NCI-H510A (cell line): ENCODE results near the gene RTL10.
"Not testable (repeated sequence)": the region's sequence is repeated elsewhere in the genome, so short reads cannot be mapped to it uniquely, and the experiment has no call there.

ENCODE experiments used
- DNase-seq: peaks from one replicate; lab custom pipeline; 2025; lab: John Stamatoyannopoulos, UW

The RTL10 gene

DNA sequence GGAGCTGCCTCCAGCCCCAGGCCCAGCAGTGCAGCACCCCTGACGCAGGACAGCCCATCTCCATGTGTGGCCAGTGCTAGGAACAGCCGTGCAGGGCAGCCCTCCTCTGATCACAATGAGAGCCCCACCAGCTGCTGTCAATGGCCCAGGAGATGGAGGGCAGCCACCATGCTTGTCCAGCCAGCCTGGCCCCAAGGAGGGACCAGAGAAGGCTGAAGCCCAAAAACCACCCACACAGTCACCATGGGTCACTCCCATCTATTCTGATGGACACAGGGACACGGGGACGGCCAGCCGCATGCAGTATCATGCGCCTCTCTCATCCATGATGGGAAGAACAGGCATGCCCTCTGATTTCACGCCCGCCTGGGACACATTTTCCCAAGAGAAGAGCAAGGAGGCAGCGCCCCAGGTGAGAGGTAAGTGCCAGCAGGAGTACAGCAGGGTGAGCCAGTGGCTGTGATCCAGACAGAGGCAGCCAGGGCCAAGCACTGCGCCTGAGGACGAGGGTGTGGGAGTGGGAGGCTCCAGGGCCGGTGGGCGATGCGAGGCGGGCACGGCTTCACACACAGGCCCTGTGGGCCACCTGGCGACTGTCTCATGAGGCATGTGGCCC is 33.6 kb upstream of the RTL10 start:
- no peak for DNase-seq

DNA sequence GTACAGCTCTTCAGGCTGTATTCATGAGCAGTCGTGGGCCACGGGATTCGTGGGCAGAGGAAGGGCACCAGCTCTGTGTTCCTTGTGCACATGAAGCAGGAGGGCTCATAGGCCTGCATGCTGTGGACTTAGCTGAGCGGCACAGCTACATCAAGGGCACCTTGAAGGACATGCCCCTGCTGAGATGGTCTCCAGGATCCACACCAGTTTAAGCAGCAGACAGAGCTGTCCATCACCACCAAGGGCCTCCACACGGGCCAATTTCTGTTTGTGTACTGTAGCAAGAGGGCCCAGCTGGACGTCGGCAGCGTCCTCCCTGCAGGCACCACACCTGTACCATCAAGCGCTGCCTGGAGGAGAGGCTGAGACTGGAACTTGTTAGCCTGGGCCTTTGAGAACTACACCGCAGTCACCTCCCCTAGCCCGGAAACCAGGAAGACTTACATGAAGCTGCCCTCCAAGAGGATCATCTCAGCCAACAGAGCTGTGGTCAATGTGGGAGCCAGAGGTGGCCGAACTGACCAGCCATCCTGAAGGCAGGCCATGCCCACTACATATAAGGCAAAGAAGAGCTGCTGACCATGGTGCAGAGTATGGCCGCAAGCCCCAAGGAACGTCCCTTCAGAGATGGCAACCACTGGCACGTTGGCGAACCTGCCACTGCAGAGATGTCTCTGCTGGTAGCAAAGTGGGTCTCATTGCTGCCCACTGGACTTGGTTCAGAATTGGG is 32.7 kb upstream of the RTL10 start:
- no peak for DNase-seq

DNA sequence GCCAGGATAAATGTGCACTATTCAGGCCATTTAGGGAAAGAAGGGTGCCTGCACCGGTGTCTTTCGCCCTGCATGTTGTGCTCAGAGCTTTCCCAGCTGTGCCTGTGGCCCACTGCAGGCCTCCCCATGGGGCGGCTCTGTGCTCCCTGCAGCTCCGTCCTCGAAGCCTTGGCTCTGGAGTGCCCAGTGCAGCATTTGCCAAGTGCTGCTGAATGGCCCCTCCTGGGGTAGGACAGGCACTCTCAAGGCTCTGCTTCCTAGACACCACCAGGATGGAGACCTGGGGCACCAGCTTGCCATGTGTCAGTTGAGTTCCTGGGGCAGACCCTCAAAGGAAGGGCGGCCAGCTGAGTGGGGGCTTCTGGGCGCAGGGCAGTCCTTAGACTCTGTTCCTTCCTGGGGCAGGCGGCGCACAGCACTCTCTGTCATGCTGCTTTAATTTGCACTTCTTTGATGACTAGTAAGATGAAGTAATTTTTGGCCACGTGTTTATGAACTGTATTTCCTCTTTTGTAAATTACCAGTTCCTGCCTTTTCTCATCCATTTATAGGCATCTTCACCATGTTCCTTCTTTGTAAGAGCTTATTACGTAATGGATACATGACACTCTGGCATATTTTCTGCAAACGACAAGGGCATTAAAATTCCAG is 32.1 kb upstream of the RTL10 start:
- no peak for DNase-seq

DNA sequence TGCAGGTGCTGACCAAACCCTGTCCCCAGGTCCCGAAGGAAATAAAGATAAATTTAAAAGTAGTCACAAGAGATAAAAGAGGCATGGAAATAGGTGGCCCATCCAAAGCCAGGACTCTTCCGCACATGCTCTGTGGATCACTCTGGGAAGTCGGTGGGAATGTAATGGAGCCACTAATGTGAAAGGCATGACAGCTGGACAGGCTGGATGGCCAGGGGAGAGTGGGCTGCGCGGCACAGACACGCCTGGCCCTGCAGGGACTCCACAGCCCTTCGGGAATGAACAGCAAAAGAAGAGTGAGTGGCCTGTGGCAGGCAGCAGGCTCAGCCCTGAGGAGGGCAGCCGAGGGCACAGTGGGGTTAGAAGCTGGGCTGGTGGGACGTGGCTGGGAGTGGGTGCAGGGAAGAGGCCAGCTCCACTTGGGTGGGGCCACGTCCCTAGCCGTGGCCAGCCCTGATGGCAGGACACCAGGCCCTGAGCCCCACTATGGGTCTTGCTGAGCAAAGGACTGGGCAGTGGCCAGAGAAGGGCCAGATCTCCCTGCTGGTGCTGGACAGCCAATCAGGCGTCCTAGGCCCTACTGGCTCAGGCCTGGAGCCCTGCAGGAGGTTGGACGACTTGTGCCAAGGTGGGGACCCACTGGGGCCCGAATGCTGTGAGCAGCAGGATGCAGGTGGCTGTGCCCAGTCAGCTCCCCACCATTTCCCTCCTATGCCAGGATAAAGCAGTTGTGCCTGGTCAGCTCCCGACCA is 31.3 kb upstream of the RTL10 start:
- no peak for DNase-seq

DNA sequence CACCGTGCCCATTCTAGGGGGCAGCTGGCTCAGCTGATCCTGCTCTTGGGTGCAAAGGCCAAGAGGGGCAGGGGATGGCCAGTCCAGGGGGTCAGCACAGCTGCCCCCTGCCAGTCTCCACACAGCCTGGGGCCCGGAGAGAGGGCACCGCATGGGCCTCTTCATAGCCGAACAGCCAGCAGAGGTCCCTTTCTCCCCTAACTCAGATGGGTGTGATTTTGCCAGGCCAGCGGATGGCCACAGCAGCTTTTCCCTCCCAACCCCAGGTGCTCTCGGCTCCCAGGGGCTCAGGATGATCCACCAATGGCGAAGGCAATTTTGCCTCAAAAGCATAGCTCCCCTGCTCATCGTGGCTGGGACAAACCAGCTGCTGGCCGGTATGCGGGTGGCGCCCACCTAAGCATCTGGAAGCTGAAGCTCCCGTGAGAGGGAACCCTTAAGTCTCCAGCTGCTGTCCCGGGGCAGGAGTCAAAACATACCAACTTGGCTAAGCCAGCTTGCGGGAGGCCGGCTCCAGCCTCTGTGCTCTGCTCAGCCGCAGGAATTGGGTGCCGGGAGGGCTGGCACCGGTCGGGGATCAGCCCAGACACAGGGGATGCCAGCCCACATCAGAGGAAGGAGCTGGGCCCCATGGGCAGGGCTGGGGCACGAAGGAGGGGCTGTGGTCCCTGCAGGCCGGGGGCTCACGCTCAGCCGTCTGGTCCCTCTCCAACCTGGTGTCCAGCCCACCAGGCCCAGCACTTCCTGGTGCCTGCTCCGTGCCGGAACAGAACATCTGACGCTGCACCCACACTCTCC is 30.5 kb upstream of the RTL10 start:
- DNase-seq: no peak

DNA sequence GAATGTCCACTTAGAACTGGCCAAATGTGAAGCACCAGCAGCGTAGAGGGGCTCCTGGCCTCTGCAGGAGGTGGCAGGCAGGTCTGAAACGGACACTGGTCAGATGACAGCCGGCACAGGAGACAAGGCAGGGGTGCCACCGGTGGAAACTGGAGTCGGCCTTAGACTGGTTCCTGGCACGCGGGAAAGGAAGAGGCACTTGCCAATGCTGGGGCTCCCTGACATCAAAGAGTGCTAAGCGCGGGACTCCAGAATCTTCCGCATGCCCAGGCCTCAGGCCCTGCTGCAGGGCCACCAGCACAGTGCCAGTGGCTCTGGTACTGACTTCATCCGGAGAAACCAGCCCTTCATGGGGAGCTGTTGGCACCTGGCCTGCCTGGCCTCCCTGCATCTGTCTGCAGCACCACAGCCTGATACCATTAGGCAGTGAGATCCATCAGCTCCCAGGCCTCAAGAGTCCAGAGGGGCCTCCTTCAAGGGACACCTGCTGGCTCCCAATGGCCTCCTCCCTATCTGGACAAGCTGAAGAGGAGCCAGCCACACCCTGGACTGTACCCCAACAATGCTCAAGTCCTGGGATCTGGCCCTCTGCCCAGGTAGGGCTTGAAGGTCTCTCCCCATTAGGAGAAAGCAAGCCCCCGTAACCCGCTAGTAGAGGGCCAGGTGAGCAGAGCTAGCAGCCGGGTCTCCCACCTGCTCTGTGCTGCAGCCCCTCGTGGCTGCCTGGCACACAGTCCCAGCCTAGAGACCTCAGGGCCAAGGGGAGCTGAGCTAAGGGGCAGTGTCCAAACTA is 29.7 kb upstream of the RTL10 start:
- no peak for DNase-seq

DNA sequence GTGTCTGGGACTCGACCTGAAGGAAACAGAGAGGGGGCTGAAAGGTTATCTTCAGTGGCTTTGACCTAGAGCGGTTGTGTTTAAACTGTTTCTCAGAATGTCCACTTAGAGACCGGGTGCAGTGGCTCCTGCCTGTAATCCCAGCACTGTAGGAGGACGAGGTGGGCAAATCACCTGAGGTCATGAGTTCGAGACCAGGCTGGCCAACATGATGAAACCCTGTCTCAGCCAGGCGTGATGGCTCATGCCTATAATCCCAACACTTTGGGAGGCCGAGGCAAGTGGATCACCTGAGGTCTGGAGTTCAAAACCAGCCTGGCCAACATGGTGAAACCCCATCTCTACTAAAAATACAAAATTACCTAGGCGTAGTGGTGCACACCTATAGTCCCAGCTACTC is 28.8 kb upstream of the RTL10 start:
- DNase-seq: not testable (repeated sequence)

DNA sequence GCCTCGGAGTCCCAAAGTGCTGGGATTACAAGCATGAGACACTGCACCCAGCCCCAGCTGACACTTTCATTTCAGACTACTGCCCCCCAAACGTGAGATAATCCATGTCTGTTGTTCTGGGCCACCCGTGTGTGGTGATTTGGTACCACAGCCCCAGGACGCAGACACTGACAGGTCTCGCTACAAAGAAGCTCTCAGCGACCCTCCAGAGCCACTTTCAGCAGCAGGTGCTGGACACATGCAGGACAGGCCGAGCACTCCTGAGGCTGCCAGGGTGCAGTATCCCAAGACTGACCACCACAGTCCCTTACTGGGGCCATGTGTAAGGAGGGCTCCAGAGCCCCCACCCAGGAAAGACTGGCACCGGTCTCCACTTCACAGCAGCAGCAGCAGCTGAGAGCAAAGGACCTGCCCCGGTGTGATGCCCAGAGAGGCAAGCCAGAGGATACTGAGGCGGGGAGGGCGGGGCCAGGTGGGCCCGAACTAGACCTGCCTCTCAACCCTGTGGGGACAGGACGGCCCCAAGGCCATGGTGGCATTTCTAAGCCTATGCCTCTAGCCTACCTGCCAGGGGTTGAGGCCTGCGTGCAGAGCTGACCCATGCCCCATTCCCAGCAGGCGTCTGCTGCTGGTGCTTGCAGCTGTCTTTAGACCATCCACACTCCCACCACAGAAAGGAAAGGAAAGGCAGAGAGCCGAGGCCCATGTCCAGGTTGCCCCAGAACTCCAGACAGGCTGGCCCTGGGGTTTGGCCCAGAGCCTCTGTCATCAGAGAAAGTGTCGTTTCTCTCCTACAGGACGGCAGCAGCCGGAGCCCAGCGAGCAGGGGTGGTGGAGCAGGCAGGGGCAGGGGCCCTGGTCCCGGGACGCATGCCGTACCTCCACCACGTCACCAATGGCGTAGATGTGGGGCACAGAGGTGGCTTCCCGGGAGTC is 28.0 kb upstream of the RTL10 start:
- DNase-seq: no peak

DNA sequence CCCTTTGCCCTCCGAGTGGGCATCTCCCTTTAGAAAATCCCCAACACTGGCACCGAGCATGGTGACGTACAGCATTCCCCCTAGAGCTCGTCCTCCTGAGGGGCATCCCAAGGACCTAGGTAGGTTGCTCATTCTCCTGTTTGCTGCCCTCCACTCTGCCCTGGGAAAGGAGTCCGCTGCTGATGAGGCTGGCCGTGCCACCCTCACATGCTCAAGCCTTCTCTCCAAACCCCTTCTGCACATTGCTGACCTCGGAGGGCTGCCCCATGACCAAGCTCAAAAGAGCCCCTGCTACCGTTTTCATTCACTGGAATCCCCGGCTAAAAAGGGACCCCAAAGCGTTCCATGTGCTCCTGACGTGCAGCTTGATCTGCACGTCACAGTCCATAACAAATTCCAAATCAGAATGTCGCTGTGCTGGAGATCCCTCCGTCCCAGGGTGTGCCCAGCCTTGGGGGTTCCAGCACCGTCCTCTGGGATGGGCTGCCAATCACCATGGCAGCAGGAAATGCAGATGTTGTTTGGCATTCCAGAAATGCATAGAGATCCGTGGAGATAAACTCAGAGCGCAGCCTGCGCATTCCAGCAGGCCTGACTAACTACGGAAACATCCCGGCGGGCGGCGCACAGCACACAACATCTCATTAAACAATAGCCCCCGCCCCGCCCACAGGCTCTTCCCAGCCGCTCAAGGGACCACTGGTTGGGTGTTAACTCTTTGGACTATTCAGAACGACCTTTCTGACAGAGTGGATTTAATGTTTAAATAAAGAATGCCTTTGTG is 26.3 kb upstream of the RTL10 start:
- no peak for DNase-seq

DNA sequence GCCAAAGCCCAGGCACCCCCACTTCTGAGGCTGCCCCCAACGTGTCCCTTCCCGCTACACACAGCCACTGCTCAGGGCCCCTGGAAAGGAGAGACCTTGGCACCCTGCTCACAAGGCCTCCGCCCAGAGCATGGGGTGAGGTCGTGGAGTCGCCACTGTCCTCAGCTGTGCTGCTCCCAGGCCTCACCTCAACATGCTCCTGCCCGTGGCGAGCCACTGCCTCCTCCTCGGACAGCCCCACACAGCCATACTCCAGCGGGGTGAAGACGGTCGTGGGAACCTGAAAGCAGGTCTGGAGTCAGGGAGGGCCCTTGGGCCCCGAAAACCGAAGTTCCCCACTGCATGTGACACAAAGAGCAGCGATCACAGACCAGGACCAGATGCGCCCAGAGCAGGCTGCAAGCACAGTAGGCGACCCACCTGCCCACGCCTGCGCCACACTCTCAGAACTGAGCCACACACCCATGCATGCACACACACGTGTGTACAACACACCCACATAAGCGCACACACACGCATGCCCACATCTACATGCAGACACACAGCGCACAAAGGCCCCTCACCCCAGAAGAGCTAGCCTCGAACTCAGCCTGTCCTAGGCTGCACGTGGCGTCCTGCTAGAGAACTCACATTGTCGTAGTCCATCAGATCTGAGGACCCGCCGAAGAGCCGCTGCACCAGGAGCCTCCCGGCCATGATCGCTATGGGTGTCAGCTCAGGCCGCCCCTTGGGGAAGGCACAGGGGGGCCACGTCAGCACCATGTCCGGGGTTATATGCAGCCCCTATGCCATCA is 25.5 kb upstream of the RTL10 start:
- no peak for DNase-seq

DNA sequence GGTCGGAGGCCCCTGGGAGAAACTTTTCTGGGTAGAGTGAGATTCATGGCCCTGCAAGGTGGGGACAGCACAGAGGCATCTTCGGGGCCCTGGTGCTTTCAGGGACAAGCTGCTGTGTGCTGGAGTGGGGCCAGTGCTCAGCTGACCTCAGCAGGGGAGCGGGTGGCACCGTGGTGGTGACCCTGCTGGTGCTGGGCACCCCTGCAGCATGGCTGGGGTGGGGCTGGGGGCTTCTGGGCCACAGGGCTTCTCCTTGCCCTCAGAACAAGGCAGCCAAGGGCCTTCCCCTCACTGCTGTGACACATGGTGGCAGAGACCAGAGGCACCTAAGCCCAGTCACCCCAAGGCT is 24.9 kb upstream of the RTL10 start:
- no peak for DNase-seq

DNA sequence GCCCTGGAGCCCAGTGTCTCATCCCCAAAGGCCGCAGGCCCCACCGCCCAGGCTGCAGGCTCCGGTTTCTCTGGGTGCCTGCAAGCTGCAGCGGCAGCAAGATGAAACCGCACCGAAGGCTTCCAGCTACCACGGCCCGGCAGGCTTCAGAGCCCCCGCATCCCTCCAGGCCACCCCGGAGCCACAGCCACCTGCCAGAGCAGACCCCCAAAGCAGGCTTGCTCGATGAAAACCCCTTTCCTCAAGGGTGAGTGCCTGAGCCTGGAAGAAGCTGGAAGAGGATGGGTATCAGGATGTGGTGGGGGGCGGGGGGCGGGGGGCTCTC is 24.5 kb upstream of the RTL10 start:
- no peak for DNase-seq

DNA sequence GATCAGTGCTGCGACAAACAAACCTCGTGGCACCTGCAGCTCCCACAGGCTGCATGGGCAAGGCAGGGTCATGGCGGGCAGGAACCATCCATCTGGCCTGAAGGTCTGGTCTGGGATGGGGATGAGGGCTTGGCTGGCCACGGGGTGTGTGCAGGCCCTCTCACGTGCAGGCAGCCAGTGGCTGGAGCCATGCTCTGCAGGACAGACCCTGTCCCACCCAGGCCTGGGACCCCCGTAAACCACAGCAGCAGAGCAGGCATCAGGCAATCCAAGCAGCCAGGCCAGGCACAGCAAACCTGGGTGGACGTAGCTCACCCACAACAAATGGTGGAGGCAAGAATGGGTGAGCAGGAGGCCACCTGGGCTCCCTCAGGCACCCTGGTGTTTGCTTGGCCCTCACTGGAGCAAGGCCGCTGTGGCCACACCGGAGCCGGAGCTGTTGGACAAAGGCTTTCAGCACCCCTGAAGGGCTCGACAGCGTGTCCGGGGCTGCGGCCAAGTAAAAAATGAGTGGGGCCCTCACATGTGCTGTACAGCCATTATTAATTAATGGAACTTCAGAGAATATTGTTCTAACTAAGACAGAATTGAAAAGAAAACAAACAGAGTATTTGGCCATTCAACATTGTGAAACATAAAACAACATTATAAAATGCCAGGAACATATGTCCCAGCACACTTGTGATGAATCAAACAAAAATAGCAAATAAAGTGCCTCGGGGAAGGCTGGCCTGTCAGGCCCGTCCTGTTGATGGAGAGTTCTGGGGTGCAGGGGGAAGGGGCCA is 24.0 kb upstream of the RTL10 start:
- no peak for DNase-seq

DNA sequence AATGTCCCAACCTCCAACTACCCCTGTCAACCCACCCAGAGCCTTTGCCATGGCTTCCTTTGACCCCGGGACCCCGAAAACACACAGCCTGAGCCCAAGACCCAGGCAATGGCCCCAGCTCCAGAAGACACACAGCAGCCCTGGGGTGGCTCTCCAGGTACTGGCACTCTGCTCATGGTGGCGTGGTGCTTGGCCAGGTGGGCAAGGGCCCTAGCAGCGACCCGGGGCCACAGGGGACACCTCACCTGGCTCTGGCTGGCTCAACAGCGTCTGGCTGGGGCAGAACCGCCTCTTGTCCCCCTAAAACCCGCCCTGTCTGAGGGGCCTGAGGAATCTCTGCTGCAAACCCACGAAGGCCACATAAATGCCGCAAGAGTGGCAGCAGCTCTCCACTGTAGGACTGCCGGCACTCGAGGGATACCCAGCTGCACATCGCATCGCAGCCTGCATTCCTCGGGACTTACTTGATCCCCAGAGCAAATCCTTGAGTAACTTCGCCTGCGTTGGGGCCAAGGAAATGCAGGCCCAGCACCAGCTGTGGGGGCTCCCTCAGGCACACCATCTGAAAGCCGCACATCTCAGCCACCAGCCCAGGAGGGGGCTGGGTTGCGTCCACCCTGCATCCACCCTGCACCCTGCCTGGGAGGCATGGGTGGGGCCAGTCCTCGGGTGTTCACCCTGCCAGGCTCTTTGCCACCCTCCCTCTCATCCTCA is 23.1 kb upstream of the RTL10 start:
- no peak for DNase-seq

DNA sequence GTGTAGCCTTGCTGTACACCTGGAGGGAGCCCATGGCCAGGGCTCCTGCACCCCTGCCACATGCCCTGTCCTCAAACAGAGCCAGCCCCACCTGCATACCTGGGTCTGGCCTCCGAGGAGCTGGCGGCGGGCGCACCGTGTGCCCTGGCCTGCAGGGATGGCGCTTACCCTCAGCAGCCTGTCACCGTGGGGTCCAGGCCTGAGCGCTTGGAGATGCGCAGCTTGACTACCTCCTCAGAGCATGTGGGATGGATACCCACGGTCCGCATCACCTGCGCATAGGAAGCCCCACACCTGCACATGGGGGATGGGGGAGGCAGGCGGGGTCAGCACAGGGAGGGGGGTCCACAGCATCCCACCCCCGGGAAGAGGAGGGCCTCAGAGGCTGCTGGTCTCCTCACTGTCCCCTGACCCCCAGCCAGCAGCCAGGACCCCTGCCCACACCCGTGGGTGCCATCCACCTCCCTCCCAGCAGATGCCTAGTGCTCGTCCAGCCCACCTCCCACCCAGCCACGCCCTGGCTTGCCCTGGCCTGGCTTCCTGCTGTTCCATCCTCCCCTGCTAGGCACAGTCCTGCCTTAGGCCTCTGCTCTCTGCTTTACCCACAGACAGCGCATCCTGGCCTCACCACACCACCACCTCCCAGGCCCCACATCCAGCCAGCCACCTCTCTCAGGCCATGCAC is 22.4 kb upstream of the RTL10 start:
- no peak for DNase-seq

DNA sequence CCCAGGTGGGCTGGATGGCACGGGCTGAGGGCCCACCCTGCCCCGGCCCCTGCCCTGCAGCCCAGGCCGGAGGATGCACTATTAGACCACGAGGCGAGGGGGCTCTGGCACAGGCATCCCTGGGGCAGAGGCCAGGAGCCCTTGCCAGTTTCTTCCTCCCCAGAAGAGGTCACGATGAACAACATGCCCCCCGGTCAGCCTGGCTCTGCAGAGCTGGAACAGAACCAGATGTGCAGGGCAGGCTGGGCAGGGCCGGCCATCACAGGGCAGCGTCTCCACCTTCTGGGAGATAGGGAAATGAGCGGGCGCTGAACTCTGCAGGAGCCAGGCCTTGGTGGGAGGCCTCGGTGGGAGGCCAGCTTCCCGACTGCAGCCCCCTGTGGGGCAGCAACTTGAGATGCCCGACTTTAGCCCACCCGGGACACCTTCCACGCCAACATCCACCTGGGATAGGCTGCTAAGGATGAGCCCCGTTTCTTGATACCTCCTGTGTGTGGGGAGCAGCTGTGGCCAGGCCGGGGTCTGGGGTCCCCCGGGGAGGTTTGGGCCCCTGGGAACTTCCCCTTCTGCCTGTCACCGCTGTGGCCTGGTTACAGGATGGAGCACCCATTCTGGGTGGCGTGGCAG is 21.8 kb upstream of the RTL10 start:
- no peak for DNase-seq
